H9 (cell line): ENCODE measurements around the gene FAM174A. TPM values are rescaled to one million over a fixed set of nuclear protein-coding genes. Genes with fewer than 3 reads are reported as not detected.

Experiments
- DNase-seq: peaks from one replicate; pipeline ENCODE4 v3.0.0-alpha.2; 2017
- H2AFZ ChIP-seq: one replicate; pipeline ENCODE4 v1.6.1; 2013; ENCODE audit warnings: mild to moderate bottlenecking, low read length, control low read depth, moderate library complexity
- H2AK5ac ChIP-seq: 2 replicates; pipeline ENCODE4 v1.6.1; 2013; ENCODE audit warnings: low read length, control low read depth, mixed read lengths; ENCODE audit not compliant: insufficient read length
- H2BK120ac ChIP-seq: one replicate; pipeline ENCODE4 v1.6.1; 2013; ENCODE audit warnings: low read depth, mild to moderate bottlenecking, low read length, control low read depth, inconsistent platforms; ENCODE audit not compliant: poor library complexity, severe bottlenecking
- H2BK12ac ChIP-seq: 2 replicates; pipeline ENCODE4 v1.6.1; 2013; ENCODE audit warnings: low read length, control low read depth, mixed read lengths, low read depth; ENCODE audit not compliant: insufficient read length
- H2BK15ac ChIP-seq: 2 replicates; pipeline ENCODE4 v1.6.1; 2013; ENCODE audit warnings: low read depth, low read length, control low read depth
- H2BK20ac ChIP-seq: one replicate; pipeline ENCODE4 v1.6.1; 2013; ENCODE audit warnings: low read depth, mild to moderate bottlenecking, low read length, control low read depth, inconsistent platforms; ENCODE audit not compliant: poor library complexity, severe bottlenecking
- H2BK5ac ChIP-seq: 2 replicates; pipeline ENCODE4 v1.6.1; 2013; ENCODE audit warnings: low read length, control low read depth, mixed read lengths; ENCODE audit not compliant: insufficient read length
- H3K14ac ChIP-seq: 2 replicates; pipeline ENCODE4 v1.6.1; 2013; ENCODE audit warnings: low read length, control low read depth; ENCODE audit not compliant: insufficient read depth
- H3K18ac ChIP-seq: 2 replicates; pipeline ENCODE4 v1.6.1; 2013; ENCODE audit warnings: low read depth, mild to moderate bottlenecking, mixed read lengths, low read length, control low read depth; ENCODE audit not compliant: insufficient read length
- H3K23ac ChIP-seq: 2 replicates; pipeline ENCODE4 v1.6.1; 2013; ENCODE audit warnings: low read length, control low read depth, mixed read lengths, low read depth; ENCODE audit not compliant: insufficient read length
- H3K23me2 ChIP-seq: 2 replicates; pipeline ENCODE4 v1.6.1; 2013; ENCODE audit warnings: low read depth, mild to moderate bottlenecking, mixed read lengths, low read length, control low read depth; ENCODE audit not compliant: insufficient read length, poor library complexity, severe bottlenecking
- H3K27ac ChIP-seq: 2 replicates; pipeline ENCODE4 v1.5.1; 2013; ENCODE audit warnings: low read length, control low read depth, mixed read lengths, low read depth; ENCODE audit not compliant: insufficient read length
- H3K27me3 ChIP-seq: 2 replicates; pipeline ENCODE4 v1.6.1; 2013; ENCODE audit warnings: low read length, control low read depth, inconsistent platforms; ENCODE audit not compliant: insufficient read depth
- H3K4ac ChIP-seq: 2 replicates; pipeline ENCODE4 v1.6.1; 2013; ENCODE audit warnings: low read depth, mild to moderate bottlenecking, control low read depth, inconsistent platforms, low read length, moderate library complexity
- H3K4me1 ChIP-seq: 2 replicates; pipeline ENCODE4 v1.6.1; 2013; ENCODE audit warnings: low read length, control low read depth, inconsistent platforms; ENCODE audit not compliant: insufficient read depth
- H3K4me2 ChIP-seq: 2 replicates; pipeline ENCODE4 v1.6.1; 2013; ENCODE audit warnings: low read length, control low read depth, mixed read lengths; ENCODE audit not compliant: insufficient read length, insufficient read depth
- H3K56ac ChIP-seq: 2 replicates; pipeline ENCODE4 v1.6.1; 2013; ENCODE audit warnings: low read depth, mild to moderate bottlenecking, mixed read lengths, low read length, control low read depth; ENCODE audit not compliant: insufficient read length
- H3K79me1 ChIP-seq: 2 replicates; pipeline ENCODE4 v1.6.1; 2013; ENCODE audit warnings: low read depth, mild to moderate bottlenecking, moderate library complexity, low read length, control low read depth, inconsistent platforms; ENCODE audit not compliant: insufficient read depth, poor library complexity, severe bottlenecking
- H3K79me2 ChIP-seq: 2 replicates; pipeline ENCODE4 v1.6.1; 2013; ENCODE audit warnings: low read length, control low read depth, inconsistent platforms; ENCODE audit not compliant: insufficient read depth
- H3K9ac ChIP-seq: 2 replicates; pipeline ENCODE4 v1.6.1; 2013; ENCODE audit warnings: low read length, control low read depth, mixed read lengths; ENCODE audit not compliant: insufficient read length; ENCODE audit errors: extremely low read depth
- H3K9me3 ChIP-seq: one replicate; pipeline ENCODE4 v1.6.1; 2013; ENCODE audit warnings: low read depth, low read length, inconsistent platforms; ENCODE audit not compliant: control insufficient read depth
- H3T11ph ChIP-seq: one replicate; pipeline ENCODE4 v1.6.1; 2013; ENCODE audit warnings: mild to moderate bottlenecking, low read length, control low read depth, inconsistent platforms
- H4K20me1 ChIP-seq: one replicate; pipeline ENCODE4 v1.6.1; 2013; ENCODE audit not compliant: control insufficient read depth, insufficient read length, insufficient read depth
- H4K5ac ChIP-seq: 2 replicates; pipeline ENCODE4 v1.6.1; 2013; ENCODE audit warnings: low read depth, mild to moderate bottlenecking, mixed read lengths, low read length, control low read depth; ENCODE audit not compliant: insufficient read length
- H4K8ac ChIP-seq: replicated peaks from 2 replicates; pipeline ENCODE4 v1.6.1; 2013; ENCODE audit warnings: low read length, control low read depth, mixed read lengths, low read depth; ENCODE audit not compliant: insufficient read length
- H4K91ac ChIP-seq: 2 replicates; pipeline ENCODE4 v1.6.1; 2013; ENCODE audit warnings: low read depth, mild to moderate bottlenecking, moderate library complexity, mixed read lengths, low read length, control low read depth; ENCODE audit not compliant: insufficient read length
- H3K27ac Mint-ChIP-seq, 3 experiments: 2 replicates in 2 of 3; 3 replicates in 1 of 3; pipeline ENCODE4 v1.8.0; 2020 to 2021; ENCODE audit warnings: mixed read lengths in 3 of 3, mild to moderate bottlenecking in 1 of 3, moderate library complexity in 1 of 3
- H3K27me3 Mint-ChIP-seq: 2 replicates; pipeline ENCODE4 v1.8.0; 2021; ENCODE audit warnings: low read depth, mild to moderate bottlenecking, moderate library complexity, mixed read lengths
- H3K36me3 Mint-ChIP-seq, 3 experiments: 2 replicates in 2 of 3; 3 replicates in 1 of 3; pipeline ENCODE4 v1.8.0; 2020 to 2021; ENCODE audit warnings: low read depth in 3 of 3, mixed read lengths in 3 of 3; ENCODE audit not compliant: insufficient read depth in 1 of 3
- H3K4me1 Mint-ChIP-seq, 2 experiments: 2 replicates each; pipeline ENCODE4 v1.8.0; 2020; ENCODE audit warnings: mixed read lengths in 2 of 2
- H3K4me3 Mint-ChIP-seq, 2 experiments: 2 replicates in 1 of 2; 3 replicates in 1 of 2; pipeline ENCODE4 v1.8.0; 2020 to 2021; ENCODE audit warnings: mild to moderate bottlenecking in 2 of 2, mixed read lengths in 2 of 2, moderate library complexity in 1 of 2
- H3K9me3 Mint-ChIP-seq, 2 experiments: 2 replicates in 1 of 2; 3 replicates in 1 of 2; pipeline ENCODE4 v1.8.0; 2020; ENCODE audit warnings: mild to moderate bottlenecking in 2 of 2, mixed read lengths in 2 of 2, moderate library complexity in 1 of 2
- WGBS: extraction: QIAGEN DNeasy Blood & Tissue Kit; methylation state at CpG from one replicate; pipeline ENCODE4 v1.1.7; 2013; ENCODE audit warnings: missing lambda C conversion rate, low lambda C conversion rate, mixed read lengths; ENCODE audit not compliant: insufficient read length; ENCODE audit errors: extremely low coverage; 5-methylcytosine and 5-hydroxymethylcytosine counted together
- total RNA-seq: library from RNA; stranded (reverse); gene quantifications from 2 replicates; pipeline ENCODE4 v1.2.1, GENCODE V29; 2021
- TF ChIP-seq, protein P1 (sequence below): fragments of 200-600 bp; sonication (generic); conservative IDR thresholded peaks from 3 replicates; pipeline ENCODE4 v1.8.0; 2021; ENCODE audit warnings: antibody characterized with exemption, mild to moderate bottlenecking

FAM174A gene
- total RNA-seq, 1 experiment from 2014 or later: 4.3 TPM

DNA sequence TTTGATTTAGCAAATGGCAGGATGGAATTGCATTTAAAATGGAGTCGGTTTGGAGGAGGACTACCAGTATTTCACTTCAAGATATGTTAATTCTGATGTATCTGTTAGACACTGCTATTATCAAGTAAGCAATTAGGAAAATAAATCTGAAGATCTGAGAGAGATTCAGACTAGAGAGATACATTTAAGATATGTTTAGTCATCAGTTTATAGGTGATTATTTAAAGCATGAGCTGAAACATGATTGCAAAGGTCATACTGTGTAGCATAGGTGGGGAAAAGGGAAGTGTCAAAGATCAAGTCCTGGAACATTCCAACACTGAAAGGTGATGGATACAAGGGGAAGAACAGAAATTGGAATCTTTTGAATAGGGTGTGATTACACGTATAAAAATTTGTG, 79.1 kb downstream of the FAM174A start:
- no peak for DNase-seq
- Histone ChIP-seq H3K4me1 (no peaks in the 10 kb centered on the region), H3K14ac (no peak overlapping the region), H2AK5ac (no peak overlapping the region), H4K20me1 (no peaks in the 10 kb centered on the region), H4K91ac (no peak overlapping the region), H3K4ac (no peak overlapping the region), H3K18ac (no peak overlapping the region), H3K23ac (no peak overlapping the region), H2BK15ac (no peak overlapping the region), H4K5ac (no peak overlapping the region), H3K4me2 (no peak overlapping the region), H3K27ac (no peak overlapping the region), H2BK20ac (no peak overlapping the region), H3T11ph (no peak overlapping the region), H3K9ac (no peak overlapping the region), H3K56ac (no peak overlapping the region), H2AFZ (no peak overlapping the region), H3K23me2 (no peaks in the 10 kb centered on the region), H3K79me1 (no peaks in the 10 kb centered on the region), H4K8ac (no peak overlapping the region), H2BK5ac (no peak overlapping the region), H2BK120ac (no peak overlapping the region), H3K9me3 (no peaks in the 10 kb centered on the region), H3K79me2 (no peaks in the 10 kb centered on the region), H3K27me3 (no peaks in the 10 kb centered on the region), H2BK12ac (no peak overlapping the region)
- peaks cover 0 to 6% (median 0%) of the 10 kb centered on the region in 3 experiments; a peak in 1 of 7 replicates for H3K36me3 Mint-ChIP-seq
- no CpG with 5 or more reads among the region's 2 CpGs for WGBS
- H3K4me3 Mint-ChIP-seq: no peak overlapping the region
- TF ChIP-seq, protein P1, sequence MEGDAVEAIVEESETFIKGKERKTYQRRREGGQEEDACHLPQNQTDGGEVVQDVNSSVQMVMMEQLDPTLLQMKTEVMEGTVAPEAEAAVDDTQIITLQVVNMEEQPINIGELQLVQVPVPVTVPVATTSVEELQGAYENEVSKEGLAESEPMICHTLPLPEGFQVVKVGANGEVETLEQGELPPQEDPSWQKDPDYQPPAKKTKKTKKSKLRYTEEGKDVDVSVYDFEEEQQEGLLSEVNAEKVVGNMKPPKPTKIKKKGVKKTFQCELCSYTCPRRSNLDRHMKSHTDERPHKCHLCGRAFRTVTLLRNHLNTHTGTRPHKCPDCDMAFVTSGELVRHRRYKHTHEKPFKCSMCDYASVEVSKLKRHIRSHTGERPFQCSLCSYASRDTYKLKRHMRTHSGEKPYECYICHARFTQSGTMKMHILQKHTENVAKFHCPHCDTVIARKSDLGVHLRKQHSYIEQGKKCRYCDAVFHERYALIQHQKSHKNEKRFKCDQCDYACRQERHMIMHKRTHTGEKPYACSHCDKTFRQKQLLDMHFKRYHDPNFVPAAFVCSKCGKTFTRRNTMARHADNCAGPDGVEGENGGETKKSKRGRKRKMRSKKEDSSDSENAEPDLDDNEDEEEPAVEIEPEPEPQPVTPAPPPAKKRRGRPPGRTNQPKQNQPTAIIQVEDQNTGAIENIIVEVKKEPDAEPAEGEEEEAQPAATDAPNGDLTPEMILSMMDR: no peak
- H3K27me3 Mint-ChIP-seq: no peaks in the 10 kb centered on the region
- H3K9me3 Mint-ChIP-seq: peaks cover 0 to 7% of the 10 kb centered on the region in 2 experiments; a peak in 2 of 5 replicates
- no peak overlapping the region; a peak in 1 of 7 replicates for H3K27ac Mint-ChIP-seq
- H3K4me1 Mint-ChIP-seq: no peaks in the 10 kb centered on the region
